H9 (cell line): ENCODE data around the gene MEIS2. TPM values are rescaled to one million over a fixed set of nuclear protein-coding genes. Genes with fewer than 3 reads are reported as not detected.

Experiments used
- DNase-seq: peaks from one replicate; pipeline ENCODE4 v3.0.0-alpha.2; 2017
- H2AFZ ChIP-seq: one replicate; pipeline ENCODE4 v1.6.1; 2013; ENCODE audit warnings: mild to moderate bottlenecking, low read length, control low read depth, moderate library complexity
- H2AK5ac ChIP-seq: 2 replicates; pipeline ENCODE4 v1.6.1; 2013; ENCODE audit warnings: low read length, control low read depth, mixed read lengths; ENCODE audit not compliant: insufficient read length
- H2BK120ac ChIP-seq: one replicate; pipeline ENCODE4 v1.6.1; 2013; ENCODE audit warnings: low read depth, mild to moderate bottlenecking, low read length, control low read depth, inconsistent platforms; ENCODE audit not compliant: poor library complexity, severe bottlenecking
- H2BK12ac ChIP-seq: 2 replicates; pipeline ENCODE4 v1.6.1; 2013; ENCODE audit warnings: low read length, control low read depth, mixed read lengths, low read depth; ENCODE audit not compliant: insufficient read length
- H2BK15ac ChIP-seq: 2 replicates; pipeline ENCODE4 v1.6.1; 2013; ENCODE audit warnings: low read depth, low read length, control low read depth
- H2BK20ac ChIP-seq: one replicate; pipeline ENCODE4 v1.6.1; 2013; ENCODE audit warnings: low read depth, mild to moderate bottlenecking, low read length, control low read depth, inconsistent platforms; ENCODE audit not compliant: poor library complexity, severe bottlenecking
- H2BK5ac ChIP-seq: 2 replicates; pipeline ENCODE4 v1.6.1; 2013; ENCODE audit warnings: low read length, control low read depth, mixed read lengths; ENCODE audit not compliant: insufficient read length
- H3K14ac ChIP-seq: 2 replicates; pipeline ENCODE4 v1.6.1; 2013; ENCODE audit warnings: low read length, control low read depth; ENCODE audit not compliant: insufficient read depth
- H3K18ac ChIP-seq: 2 replicates; pipeline ENCODE4 v1.6.1; 2013; ENCODE audit warnings: low read depth, mild to moderate bottlenecking, mixed read lengths, low read length, control low read depth; ENCODE audit not compliant: insufficient read length
- H3K23ac ChIP-seq: 2 replicates; pipeline ENCODE4 v1.6.1; 2013; ENCODE audit warnings: low read length, control low read depth, mixed read lengths, low read depth; ENCODE audit not compliant: insufficient read length
- H3K23me2 ChIP-seq: 2 replicates; pipeline ENCODE4 v1.6.1; 2013; ENCODE audit warnings: low read depth, mild to moderate bottlenecking, mixed read lengths, low read length, control low read depth; ENCODE audit not compliant: insufficient read length, poor library complexity, severe bottlenecking
- H3K27ac ChIP-seq: 2 replicates; pipeline ENCODE4 v1.5.1; 2013; ENCODE audit warnings: low read length, control low read depth, mixed read lengths, low read depth; ENCODE audit not compliant: insufficient read length
- H3K27me3 ChIP-seq: 2 replicates; pipeline ENCODE4 v1.6.1; 2013; ENCODE audit warnings: low read length, control low read depth, inconsistent platforms; ENCODE audit not compliant: insufficient read depth
- H3K4ac ChIP-seq: 2 replicates; pipeline ENCODE4 v1.6.1; 2013; ENCODE audit warnings: low read depth, mild to moderate bottlenecking, control low read depth, inconsistent platforms, low read length, moderate library complexity
- H3K4me1 ChIP-seq: 2 replicates; pipeline ENCODE4 v1.6.1; 2013; ENCODE audit warnings: low read length, control low read depth, inconsistent platforms; ENCODE audit not compliant: insufficient read depth
- H3K4me2 ChIP-seq: 2 replicates; pipeline ENCODE4 v1.6.1; 2013; ENCODE audit warnings: low read length, control low read depth, mixed read lengths; ENCODE audit not compliant: insufficient read length, insufficient read depth
- H3K56ac ChIP-seq: 2 replicates; pipeline ENCODE4 v1.6.1; 2013; ENCODE audit warnings: low read depth, mild to moderate bottlenecking, mixed read lengths, low read length, control low read depth; ENCODE audit not compliant: insufficient read length
- H3K79me1 ChIP-seq: 2 replicates; pipeline ENCODE4 v1.6.1; 2013; ENCODE audit warnings: low read depth, mild to moderate bottlenecking, moderate library complexity, low read length, control low read depth, inconsistent platforms; ENCODE audit not compliant: insufficient read depth, poor library complexity, severe bottlenecking
- H3K79me2 ChIP-seq: 2 replicates; pipeline ENCODE4 v1.6.1; 2013; ENCODE audit warnings: low read length, control low read depth, inconsistent platforms; ENCODE audit not compliant: insufficient read depth
- H3K9ac ChIP-seq: 2 replicates; pipeline ENCODE4 v1.6.1; 2013; ENCODE audit warnings: low read length, control low read depth, mixed read lengths; ENCODE audit not compliant: insufficient read length; ENCODE audit errors: extremely low read depth
- H3K9me3 ChIP-seq: one replicate; pipeline ENCODE4 v1.6.1; 2013; ENCODE audit warnings: low read depth, low read length, inconsistent platforms; ENCODE audit not compliant: control insufficient read depth
- H3T11ph ChIP-seq: one replicate; pipeline ENCODE4 v1.6.1; 2013; ENCODE audit warnings: mild to moderate bottlenecking, low read length, control low read depth, inconsistent platforms
- H4K20me1 ChIP-seq: one replicate; pipeline ENCODE4 v1.6.1; 2013; ENCODE audit not compliant: control insufficient read depth, insufficient read length, insufficient read depth
- H4K5ac ChIP-seq: 2 replicates; pipeline ENCODE4 v1.6.1; 2013; ENCODE audit warnings: low read depth, mild to moderate bottlenecking, mixed read lengths, low read length, control low read depth; ENCODE audit not compliant: insufficient read length
- H4K8ac ChIP-seq: replicated peaks from 2 replicates; pipeline ENCODE4 v1.6.1; 2013; ENCODE audit warnings: low read length, control low read depth, mixed read lengths, low read depth; ENCODE audit not compliant: insufficient read length
- H4K91ac ChIP-seq: 2 replicates; pipeline ENCODE4 v1.6.1; 2013; ENCODE audit warnings: low read depth, mild to moderate bottlenecking, moderate library complexity, mixed read lengths, low read length, control low read depth; ENCODE audit not compliant: insufficient read length
- H3K27ac Mint-ChIP-seq, 3 experiments: 2 replicates in 2 of 3; 3 replicates in 1 of 3; pipeline ENCODE4 v1.8.0; 2020 to 2021; ENCODE audit warnings: mixed read lengths in 3 of 3, mild to moderate bottlenecking in 1 of 3, moderate library complexity in 1 of 3
- H3K27me3 Mint-ChIP-seq: 2 replicates; pipeline ENCODE4 v1.8.0; 2021; ENCODE audit warnings: low read depth, mild to moderate bottlenecking, moderate library complexity, mixed read lengths
- H3K36me3 Mint-ChIP-seq, 3 experiments: 2 replicates in 2 of 3; 3 replicates in 1 of 3; pipeline ENCODE4 v1.8.0; 2020 to 2021; ENCODE audit warnings: low read depth in 3 of 3, mixed read lengths in 3 of 3; ENCODE audit not compliant: insufficient read depth in 1 of 3
- H3K4me1 Mint-ChIP-seq, 2 experiments: 2 replicates each; pipeline ENCODE4 v1.8.0; 2020; ENCODE audit warnings: mixed read lengths in 2 of 2
- H3K4me3 Mint-ChIP-seq, 2 experiments: 2 replicates in 1 of 2; 3 replicates in 1 of 2; pipeline ENCODE4 v1.8.0; 2020 to 2021; ENCODE audit warnings: mild to moderate bottlenecking in 2 of 2, mixed read lengths in 2 of 2, moderate library complexity in 1 of 2
- H3K9me3 Mint-ChIP-seq, 2 experiments: 2 replicates in 1 of 2; 3 replicates in 1 of 2; pipeline ENCODE4 v1.8.0; 2020; ENCODE audit warnings: mild to moderate bottlenecking in 2 of 2, mixed read lengths in 2 of 2, moderate library complexity in 1 of 2
- WGBS: extraction: QIAGEN DNeasy Blood & Tissue Kit; methylation state at CpG from one replicate; pipeline ENCODE4 v1.1.7; 2013; ENCODE audit warnings: missing lambda C conversion rate, low lambda C conversion rate, mixed read lengths; ENCODE audit not compliant: insufficient read length; ENCODE audit errors: extremely low coverage; 5-methylcytosine and 5-hydroxymethylcytosine counted together
- total RNA-seq: library from RNA; stranded (reverse); gene quantifications from 2 replicates; pipeline ENCODE4 v1.2.1, GENCODE V29; 2021
- TF ChIP-seq, protein P1 (sequence below): fragments of 200-600 bp; sonication (generic); conservative IDR thresholded peaks from 3 replicates; pipeline ENCODE4 v1.8.0; 2021; ENCODE audit warnings: antibody characterized with exemption, mild to moderate bottlenecking

Gene MEIS2
- total RNA-seq, 1 experiment from 2014 or later: 0.35 TPM

DNA sequence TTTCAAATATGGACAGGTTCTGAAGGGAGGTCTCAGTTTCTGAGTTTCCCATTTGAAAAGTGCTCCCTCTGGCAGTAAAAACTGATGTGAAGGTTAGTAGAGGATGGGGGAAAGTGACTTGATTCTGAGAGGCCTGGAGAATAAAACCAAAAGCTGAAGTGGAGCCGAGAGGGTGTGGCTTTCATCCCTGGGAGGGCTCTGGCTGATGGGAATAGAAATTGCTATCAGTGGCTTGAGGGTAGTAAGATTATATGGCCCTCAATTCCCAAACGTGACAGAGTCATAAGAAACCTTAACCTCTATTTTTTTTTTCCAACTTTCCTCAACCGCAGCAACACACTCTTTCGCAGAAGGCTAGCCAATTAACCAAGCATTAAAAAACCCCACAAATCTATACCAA lies 185.9 kb downstream of the MEIS2 start:
- DNase-seq: no peak
- Histone ChIP-seq H3K79me1 (no peaks in the 10 kb centered on the region), H3K23ac (no peak overlapping the region), H3K56ac (no peak overlapping the region), H4K20me1 (no peaks in the 10 kb centered on the region), H3K18ac (no peak overlapping the region), H2BK5ac (no peak overlapping the region), H2BK15ac (no peak overlapping the region), H2AFZ (no peak overlapping the region), H3K4me2 (no peak overlapping the region), H3K4ac (no peak overlapping the region), H3K23me2 (no peaks in the 10 kb centered on the region), H4K91ac (no peak overlapping the region), H3K4me1 (no peaks in the 10 kb centered on the region), H2BK12ac (no peak overlapping the region), H3K14ac (no peak overlapping the region), H3T11ph (no peak overlapping the region), H3K79me2 (no peaks in the 10 kb centered on the region), H3K9me3 (no peaks in the 10 kb centered on the region), H4K8ac (no peak overlapping the region), H2BK20ac (no peak overlapping the region), H3K27me3 (no peaks in the 10 kb centered on the region), H2BK120ac (no peak overlapping the region), H3K9ac (no peak overlapping the region), H3K27ac (no peak overlapping the region), H2AK5ac (no peak overlapping the region), H4K5ac (no peak overlapping the region)
- H3K4me1 Mint-ChIP-seq: peaks cover 12 to 30% of the 10 kb centered on the region in 2 experiments
- no peaks in the 10 kb centered on the region; a peak in 1 of 7 replicates for H3K36me3 Mint-ChIP-seq
- H3K4me3 Mint-ChIP-seq: no peak overlapping the region
- TF ChIP-seq, protein P1, sequence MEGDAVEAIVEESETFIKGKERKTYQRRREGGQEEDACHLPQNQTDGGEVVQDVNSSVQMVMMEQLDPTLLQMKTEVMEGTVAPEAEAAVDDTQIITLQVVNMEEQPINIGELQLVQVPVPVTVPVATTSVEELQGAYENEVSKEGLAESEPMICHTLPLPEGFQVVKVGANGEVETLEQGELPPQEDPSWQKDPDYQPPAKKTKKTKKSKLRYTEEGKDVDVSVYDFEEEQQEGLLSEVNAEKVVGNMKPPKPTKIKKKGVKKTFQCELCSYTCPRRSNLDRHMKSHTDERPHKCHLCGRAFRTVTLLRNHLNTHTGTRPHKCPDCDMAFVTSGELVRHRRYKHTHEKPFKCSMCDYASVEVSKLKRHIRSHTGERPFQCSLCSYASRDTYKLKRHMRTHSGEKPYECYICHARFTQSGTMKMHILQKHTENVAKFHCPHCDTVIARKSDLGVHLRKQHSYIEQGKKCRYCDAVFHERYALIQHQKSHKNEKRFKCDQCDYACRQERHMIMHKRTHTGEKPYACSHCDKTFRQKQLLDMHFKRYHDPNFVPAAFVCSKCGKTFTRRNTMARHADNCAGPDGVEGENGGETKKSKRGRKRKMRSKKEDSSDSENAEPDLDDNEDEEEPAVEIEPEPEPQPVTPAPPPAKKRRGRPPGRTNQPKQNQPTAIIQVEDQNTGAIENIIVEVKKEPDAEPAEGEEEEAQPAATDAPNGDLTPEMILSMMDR: no peak
- WGBS: no CpG with 5 or more reads among the region's 4 CpGs
- no peaks in the 10 kb centered on the region for H3K9me3 Mint-ChIP-seq
- no peak overlapping the region; a peak in 1 of 7 replicates for H3K27ac Mint-ChIP-seq
- no peaks in the 10 kb centered on the region for H3K27me3 Mint-ChIP-seq
